ENCODE results near the gene XAGE2.
"Not testable (repeated sequence)": the region's sequence is repeated elsewhere in the genome, so short reads cannot be mapped to it uniquely, and the experiment has no call there.

The XAGE2 gene

GRCh38 chrX:52368368-52369055 is at the start of gene XAGE2:
Gene XAGE2, plus strand, starts transcription at chrX:52369021. Its CDS starts 994 bp downstream, at chrX:52370015.
- DNase-seq, result no peak

DNA sequence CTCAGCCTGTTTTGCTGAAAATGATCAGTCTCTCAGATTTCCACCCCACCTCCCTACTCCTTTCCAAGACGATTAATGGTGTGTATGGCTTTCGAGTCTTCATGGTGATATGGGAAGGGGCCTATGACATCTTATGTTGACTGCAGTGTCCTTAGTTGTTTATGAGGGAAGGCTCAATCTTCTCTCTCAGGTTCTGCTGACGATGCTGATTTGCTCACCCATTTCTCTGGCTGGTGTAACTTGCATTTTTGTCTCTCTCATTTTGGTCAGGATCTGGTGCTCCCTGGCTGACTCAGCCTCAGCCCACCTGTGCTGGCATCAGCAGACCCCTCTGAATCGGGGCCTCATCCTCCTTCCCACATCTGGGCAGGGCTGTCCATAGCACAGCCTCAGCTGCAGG is 31.4 kb upstream of the XAGE2 start:
- no peak for DNase-seq

- no peak for DNase-seq
Measured at GRCh38 chrX:52341493-52341892, 27.3 kb upstream of the XAGE2 start.

DNA sequence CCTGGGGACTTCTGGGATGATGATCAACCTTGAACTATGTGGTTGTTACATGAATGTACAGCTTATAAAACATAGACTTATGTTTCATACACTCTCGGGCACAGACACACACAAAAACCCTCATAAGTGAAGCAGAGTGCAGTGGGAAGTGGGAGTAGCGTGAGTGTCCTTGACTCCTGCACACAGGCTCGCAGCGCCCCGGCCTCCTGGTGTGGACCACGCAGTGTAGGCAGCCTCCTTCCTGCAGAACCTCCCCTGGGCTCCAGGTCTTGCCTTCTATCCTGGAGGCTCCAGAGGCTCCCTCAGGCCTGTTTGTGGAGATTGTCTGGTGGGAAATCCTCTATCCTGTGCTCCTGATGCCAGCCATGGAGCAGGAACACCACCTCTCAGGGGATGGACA is 25.7 kb upstream of the XAGE2 start:
- DNase-seq, result not testable (repeated sequence)

DNA sequence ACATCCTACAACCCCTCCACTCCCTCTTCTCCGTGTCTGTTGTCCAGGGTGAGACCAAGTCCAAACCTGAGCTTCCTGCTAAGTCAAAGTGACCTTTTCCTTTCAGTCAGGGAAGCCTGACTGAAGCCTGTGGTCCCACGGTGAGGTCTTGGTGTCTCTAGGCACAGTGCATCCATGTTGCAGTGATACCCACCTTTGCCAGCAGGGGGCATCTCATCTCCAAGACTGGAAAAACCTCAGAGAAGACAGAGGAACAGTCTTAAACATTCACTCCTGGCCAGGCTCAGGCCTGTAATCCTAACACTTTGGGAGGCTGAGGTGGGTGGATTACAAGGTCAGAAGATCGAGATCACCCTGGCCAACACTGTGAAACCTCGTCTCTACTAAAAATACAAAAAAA is 23.4 kb upstream of the XAGE2 start:
- DNase-seq, result not testable (repeated sequence)

DNA sequence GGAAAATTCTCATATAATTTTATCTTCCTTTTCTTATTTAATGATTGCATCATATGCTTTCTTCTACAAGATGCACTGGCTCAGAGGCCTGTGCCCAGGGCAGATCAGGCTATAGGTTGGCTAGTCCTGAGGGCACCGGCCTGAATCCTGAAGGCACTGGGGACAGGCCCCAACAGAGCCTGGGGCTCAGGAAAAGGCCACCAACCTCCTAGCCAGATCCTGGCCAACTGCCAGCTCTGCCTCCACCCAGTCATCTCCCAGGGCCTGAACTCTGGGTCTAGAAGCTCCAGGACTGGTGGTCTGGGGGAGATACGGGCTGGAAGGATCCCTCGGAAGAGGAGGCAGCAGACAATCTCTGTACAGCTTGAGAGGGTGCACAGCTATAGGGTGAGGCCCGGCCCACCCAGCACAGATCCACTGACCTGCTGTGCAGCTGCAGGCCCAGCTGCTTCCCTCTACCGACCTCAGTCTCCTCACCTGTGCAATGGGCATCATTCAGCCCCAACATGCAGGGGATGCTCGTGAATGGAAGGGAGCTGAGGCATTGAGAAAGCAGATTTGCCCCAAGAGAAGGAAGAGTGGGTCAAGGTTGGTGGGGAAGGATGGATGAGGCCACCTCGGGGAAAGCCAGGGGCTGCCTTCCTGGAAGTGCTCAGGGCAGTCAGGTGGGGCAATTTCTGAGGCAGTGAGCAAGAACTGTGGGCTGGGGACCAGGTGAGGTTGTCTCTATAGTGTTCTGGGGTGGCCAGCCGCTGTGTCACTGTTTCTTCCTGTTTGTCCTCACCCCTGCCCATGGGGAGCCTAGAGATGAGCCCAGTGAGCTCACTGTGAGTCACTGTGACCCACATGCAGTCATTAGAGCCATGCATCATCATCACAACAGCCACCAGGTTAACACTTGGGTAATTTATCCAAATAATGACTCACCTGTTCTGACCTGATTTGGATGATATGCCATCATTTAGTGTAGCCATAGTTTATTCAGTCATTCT is 22.4 kb upstream of the XAGE2 start:
- DNase-seq, result no peak

- no peak for DNase-seq
Measured at GRCh38 chrX:52349681-52350080, 19.1 kb upstream of the XAGE2 start.

DNA sequence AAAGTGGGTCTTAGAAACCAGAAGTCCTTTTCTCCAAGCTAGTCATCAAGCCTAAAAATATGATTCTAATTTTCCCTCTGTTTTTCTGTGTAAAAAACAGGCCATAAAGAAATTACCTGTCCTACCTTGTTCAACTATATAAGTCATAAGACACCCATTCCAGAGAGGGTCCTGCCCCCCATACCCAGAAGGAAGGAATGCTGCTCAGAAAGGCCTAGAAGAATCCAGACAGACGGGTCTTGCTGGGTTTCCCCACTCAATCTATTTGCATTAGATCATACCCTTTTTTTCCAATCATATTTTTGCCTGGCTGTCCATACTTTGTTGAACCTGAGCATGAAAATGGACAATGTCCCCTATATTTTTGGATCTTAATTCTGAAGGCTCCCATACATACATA is 16.3 kb upstream of the XAGE2 start:
- no peak for DNase-seq

DNA sequence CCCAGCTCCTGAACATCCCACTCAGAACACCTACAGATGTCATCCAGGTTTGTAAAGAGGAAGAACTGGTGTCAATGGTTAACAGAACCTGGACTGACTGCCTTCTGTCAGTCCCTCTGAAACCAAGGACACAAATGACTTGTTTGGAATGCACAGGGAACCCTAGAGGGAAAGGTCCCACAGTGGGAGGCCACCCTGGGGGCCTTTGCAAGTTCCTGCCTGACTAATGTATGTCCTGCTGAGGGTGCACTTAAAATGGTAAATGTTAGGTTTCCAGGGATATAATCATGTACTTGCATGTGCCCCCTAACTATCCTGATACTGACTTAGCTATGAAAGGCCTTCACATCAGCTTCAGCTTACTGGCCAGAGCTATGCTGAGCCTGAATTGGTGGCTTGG is 15.0 kb upstream of the XAGE2 start:
- no peak for DNase-seq

GRCh38 chrX:52355108-52355507 is 13.7 kb upstream of the XAGE2 start:
- no peak for DNase-seq

DNA sequence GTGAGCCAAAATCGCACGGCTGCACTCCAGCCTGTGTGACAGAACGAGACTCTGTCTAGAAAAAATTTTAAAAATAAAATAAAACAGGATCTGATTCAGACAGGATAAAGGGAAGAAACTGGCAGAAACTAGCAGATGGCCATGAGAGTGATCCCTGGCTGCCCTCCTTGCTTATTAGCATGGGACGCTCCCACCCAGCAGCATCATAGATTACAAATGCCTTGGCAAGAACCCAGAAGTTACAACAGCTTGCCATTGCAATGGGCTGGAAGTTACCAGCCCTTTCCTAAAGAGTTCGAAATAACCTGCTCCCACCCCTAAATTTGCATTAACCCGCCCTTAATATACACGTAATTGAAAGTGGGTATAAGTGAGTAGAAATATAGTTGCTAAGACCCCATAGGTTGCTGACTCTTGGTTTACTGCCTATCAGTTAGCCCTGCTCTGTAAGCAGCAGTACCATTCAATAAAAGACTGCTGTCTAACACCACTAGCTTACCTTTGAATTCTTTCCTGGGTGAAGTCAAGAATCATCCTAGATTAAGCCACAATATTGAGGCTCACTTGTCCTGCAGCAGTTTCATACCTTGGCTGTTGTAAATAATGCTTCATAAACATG is 9.1 kb upstream of the XAGE2 start:
- DNase-seq, result no peak

- no peak for DNase-seq
Measured at GRCh38 chrX:52361941-52362340, 6.9 kb upstream of the XAGE2 start.

DNA sequence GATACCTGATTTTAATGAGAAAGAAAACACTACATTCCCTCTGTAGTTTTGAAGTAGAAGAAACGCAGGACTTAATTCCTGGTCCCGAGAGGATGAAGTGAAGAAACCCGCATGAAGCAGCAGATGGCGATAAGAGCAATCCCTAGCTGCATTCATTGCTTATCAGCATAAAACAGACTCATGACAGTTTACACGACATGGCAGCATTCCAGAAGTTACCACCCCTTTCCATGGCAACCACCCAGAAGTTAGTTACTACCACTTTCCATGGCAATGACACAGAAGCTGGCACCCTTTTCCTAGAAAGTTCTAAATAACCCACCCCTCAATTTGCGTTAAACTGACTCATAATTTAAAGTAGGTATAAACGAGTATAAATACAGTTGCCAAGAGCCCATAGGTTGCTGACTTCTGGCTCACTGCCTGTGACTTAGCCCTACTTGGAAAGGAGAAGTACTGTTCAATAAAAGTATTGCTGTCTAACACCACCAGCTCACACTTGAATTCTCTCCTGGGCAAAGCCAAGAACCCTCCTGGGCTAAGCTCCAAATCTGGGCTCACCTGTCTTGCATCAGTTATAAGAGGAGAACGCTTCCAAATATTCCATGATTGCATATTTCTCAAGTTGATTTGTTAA is 5.5 kb upstream of the XAGE2 start:
- no peak for DNase-seq

DNA sequence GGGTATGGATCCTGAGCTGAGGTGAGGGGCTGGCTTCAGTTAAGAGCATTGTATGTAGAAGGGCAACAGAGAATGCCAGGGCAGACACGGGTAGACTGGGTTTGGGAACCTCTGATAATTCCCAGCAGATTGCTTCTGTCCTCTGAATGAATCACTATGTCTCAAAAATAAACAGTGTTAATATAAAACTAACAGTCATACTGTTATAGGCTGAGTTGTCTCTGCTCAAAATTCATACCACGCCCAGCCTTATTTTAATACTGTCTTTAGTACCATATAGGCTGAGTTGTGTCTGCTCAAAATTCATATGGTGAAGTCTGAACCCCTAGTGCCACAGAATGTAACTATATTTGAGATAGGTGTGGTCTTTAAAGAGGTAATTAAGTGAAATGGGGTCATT is 10.0 kb downstream of the XAGE2 start:
- no peak for DNase-seq

DNA sequence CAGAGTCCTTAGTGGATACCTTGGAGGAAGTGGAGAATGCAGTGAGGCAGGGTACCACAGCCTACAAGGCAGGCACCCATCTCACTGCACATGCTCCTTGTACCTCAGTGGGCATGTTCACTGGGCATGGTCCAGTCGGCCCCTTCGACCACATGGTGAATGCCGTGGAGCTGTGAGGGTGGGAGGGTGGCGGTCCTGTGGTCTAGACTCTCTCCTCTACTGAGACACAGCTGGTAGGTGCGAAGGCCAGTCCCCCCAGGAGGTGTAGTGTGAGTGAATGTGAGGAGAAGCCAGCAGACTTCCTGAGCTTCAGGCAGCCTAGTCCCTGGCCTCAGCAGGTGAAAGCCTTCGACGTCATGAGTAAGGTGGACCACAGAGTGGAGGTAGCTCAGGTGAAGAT is 12.2 kb downstream of the XAGE2 start:
- no peak for DNase-seq

DNA sequence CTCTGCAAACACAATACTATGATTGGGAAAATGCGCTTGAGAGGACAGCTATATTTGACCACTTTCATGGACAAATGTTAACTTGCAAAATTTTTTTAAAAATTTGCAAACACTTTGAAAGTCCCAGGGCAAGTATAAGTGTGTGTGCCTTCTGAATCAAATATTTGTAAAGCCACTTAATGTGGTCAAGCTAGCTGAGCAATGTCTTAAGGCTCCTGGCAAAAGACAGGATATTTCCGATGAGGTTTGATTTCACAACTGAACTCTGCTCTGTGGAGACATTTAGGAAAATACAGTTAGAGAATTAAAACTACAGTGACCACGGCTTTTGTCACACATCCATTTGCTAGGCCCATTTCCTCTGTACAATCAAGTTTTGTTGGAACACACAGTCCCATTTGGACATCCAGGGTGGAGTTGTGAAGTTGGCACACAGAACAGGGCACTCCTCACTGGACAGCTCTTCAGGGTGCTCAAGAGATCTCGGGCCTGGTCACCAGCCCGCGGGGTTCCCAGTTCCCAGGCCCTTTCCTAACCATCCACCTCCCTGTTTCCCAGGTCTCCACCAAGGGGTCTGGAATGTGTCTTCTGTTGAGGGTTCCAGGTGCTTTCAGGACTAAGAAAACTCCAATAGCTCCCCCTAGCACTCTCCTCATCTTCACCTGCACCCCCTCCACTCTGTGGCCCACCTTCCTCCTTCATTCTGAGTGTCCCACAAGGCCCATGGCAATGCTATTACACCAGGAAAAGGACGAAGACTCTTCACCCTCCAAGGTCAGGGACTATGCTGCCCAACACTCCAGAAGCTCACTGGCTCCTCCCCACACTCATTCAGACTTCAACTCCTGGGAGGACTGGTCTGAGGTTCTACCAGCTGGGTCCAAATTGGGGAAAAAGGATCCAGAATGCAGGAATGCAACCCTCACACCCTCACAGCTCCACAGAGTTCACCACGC is 41.9 kb downstream of the XAGE2 start:
- no peak for DNase-seq

GRCh38 chrX:52415304-52415703 is 46.5 kb downstream of the XAGE2 start:
- DNase-seq, result no peak

GRCh38 chrX:52416816-52417215 is 48.0 kb downstream of the XAGE2 start:
- no peak for DNase-seq

DNA sequence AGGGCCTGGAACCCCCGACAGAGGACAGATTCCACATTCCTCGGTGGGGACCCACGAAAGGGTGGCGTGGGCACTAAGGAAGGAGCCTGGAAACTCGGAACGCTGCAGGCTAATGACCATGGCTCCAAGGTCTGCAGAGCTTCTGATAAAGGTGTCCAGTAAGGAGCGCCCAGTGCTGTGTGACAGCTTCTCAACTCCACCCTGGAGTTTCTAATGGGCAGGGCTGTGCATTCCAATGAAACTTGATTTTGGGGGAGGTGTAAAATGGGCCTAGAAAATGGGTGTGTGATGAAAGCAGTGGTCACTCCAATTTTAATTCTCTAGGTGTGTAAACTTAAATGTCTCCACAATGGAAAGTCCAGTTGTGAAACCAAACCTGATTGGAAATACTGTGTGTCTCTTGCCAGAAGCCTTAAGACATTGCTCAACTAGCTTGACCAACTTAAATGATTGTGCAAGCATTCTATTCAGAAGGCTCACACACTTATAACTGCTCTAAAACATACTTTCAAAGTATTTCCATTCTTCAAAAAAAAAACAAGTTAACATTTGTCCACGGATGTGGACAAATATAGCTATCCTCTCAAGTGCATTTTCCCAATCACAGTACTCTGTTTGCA is 52.1 kb downstream of the XAGE2 start:
- DNase-seq, result no peak

GRCh38 chrX:52422884-52423283 is 54.1 kb downstream of the XAGE2 start:
- DNase-seq, result no peak

GRCh38 chrX:52424656-52425055 is 55.8 kb downstream of the XAGE2 start:
- DNase-seq, result no peak
